GM19455 (cell line): ENCODE results near the gene STARD9.

Experiments
- ATAC-seq: cut with Tn5 transposase; IDR thresholded peaks from one replicate; pipeline ENCODE4 v1.9.1; 2021; ENCODE audit not compliant: unreplicated experiment

Gene STARD9

GRCh38 chr15:42727750-42728381 lies 152.5 kb downstream of the STARD9 start:
- ATAC-seq = no peak

DNA sequence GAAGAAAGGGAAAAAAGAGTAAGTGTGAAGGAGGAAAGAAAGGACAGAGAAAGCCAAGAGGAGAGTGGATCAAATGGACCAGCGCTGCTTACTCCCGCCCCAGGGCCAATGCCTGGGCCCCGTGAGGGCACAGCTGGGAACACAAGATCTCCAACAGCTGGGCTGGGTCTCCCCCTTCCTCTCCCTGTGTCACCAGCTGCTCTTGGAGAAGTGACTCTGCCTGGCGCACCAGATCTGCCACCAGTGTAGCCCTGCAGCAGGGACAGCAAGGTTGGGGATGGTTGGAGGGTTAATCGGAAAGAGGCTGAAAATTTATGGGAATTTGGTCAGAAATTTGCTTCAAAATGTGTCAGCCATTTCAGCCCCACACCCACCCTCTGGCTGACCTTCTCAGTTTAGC lies 153.2 kb downstream of the STARD9 start:
- no peak for ATAC-seq

DNA sequence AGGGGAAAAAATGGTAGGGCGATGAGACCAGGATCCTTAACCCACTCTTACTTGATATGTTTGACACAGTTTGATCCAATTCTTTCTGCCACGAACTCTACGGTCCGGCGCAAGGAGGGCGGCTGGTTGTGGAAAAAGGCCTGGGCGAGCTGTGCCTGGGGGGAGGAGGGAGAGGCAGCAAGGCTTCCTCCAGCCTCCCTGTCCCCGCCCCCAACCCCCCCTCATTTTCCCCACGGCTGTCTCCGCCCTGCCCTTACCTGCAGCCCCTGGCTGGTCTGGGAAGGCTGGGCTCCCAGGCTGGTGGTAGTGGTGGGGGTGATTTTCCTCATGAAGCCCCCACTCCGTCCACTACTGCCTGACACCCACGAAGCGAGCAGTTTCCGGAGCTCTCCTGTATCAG lies 153.6 kb downstream of the STARD9 start:
- no peak for ATAC-seq

DNA sequence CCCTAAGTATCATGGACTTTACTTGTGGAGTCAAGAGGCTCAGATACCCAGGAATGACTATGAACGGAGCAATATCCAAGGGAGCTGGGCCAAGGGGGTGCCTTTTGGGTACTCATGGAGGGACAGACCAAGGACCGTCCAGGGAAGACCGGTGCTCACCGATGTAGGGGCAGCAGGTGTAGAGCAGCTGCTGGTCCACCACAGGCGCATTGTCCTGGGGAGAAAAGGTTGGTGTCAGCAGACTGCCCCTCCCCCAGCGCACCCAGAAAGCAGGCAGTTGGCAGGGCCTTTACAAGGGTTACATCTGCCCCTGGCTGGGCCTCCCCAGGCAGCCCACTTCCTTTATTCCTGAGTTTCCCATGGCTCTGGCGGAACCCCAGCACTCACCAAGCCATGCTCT lies 154.0 kb downstream of the STARD9 start:
- no peak for ATAC-seq

DNA sequence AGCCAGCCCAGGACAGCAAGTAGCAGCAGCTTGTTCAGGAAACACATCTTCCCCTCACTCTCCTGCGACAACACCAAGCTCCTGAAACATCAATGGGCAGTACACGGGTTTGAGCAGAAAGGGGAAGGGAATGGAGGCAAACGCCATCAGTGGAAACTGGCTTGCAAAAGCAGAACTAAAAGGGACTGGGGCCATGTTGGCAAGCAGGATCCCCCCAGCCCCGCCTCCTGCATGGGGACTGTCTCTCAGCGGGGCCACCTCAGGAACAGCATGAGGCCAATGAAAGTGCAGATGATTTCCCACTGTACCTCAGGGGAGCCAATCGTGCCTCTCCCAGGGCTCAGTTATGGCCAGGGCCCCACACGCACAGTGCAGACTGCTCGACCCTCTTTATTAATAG lies 154.7 kb downstream of the STARD9 start:
- no peak for ATAC-seq

DNA sequence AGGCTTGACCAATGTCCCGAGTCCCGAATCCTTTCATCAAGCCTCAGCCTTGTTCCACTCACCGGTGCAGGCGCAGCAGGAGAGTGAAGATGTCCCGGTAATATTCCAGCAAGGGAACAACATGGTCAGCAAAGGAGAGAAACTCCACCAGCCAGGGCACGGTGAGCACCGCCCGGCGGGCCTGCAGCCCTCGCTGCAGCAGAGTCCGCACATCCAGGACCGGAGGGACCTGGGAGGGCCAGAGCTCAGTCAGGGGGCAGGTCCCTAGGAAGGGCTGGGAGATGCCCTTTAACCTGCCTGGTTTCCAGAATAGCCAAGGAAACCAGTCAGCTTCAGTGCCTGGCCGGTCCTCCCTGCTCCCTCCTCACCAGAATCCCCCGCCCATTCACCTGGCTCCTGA lies 155.1 kb downstream of the STARD9 start:
- ATAC-seq = no peak

DNA sequence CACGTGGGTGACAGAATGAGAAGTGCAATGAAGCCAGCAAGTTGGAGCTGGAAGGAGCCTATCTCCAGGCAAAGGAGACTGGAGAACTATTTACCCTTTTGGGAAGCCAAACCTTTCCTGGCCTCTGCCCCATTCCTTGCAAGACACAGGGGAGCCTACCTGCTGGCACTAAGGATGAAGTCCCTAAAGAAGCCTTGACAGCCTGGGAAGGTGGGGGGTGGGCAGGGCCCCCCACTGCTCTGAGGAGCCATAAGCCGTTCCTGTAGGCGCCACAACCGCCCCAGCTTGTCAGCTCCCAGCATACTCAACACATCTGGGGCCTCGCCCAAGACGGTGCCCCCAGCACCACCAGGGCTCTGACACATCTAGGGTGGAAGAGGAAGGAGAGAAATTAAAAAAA lies 156.1 kb downstream of the STARD9 start:
- ATAC-seq = no peak

GRCh38 chr15:42732095-42732827 lies 156.9 kb downstream of the STARD9 start:
- ATAC-seq = no peak

DNA sequence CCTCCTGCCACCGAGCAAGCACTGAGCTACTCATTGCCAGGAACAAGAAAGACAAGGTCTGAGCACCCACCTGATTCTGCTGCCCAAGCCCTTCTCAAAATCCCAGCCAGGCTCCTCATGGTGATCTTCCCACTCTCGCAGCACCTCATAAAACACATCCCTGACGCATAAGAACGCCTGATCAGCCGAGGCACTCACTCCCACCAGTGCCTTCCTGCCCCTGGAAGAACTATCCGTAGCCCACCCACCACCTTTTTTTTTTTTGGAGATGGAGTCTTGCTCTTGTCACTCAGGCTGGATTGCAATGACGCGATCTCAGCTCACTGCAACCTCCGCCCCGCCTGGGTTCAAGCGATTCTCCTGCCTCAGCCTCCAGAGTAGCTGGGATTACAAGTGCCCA lies 157.6 kb downstream of the STARD9 start:
- no peak for ATAC-seq

DNA sequence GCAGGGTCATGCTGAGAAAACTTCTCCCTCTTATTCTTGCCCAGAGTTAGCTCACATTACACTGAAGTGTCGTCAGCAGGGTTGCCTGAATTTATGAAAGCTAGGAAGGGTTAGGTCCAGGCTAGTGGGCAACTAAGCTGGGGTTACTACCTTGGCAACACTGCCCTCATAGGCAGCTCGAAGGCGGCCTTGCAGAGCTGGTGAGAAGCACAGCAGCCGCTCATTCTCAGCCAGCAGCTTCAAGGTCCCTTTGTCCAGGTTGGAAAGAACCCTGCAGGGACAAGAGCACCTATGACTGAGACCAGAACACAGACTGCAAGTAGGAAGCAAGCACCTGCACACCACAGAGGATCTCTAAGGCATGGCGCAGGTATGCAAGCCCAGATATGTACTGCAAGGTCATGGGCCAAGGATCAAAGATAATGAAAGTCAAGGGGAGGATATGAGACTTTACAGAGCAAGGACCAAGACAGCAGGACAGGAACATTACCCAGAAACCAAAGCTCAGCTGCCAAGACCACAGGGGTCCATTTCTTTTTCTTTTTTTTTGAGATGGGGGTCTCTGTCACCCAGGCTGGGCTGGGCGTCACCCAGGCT lies 158.8 kb downstream of the STARD9 start:
- ATAC-seq = no peak

- ATAC-seq = no peak
These were observed 160.2 kb downstream of the STARD9 start for GRCh38 chr15:42735382-42736165.

GRCh38 chr15:42736178-42736792 lies 160.9 kb downstream of the STARD9 start:
- ATAC-seq = peak; percentile 31

DNA sequence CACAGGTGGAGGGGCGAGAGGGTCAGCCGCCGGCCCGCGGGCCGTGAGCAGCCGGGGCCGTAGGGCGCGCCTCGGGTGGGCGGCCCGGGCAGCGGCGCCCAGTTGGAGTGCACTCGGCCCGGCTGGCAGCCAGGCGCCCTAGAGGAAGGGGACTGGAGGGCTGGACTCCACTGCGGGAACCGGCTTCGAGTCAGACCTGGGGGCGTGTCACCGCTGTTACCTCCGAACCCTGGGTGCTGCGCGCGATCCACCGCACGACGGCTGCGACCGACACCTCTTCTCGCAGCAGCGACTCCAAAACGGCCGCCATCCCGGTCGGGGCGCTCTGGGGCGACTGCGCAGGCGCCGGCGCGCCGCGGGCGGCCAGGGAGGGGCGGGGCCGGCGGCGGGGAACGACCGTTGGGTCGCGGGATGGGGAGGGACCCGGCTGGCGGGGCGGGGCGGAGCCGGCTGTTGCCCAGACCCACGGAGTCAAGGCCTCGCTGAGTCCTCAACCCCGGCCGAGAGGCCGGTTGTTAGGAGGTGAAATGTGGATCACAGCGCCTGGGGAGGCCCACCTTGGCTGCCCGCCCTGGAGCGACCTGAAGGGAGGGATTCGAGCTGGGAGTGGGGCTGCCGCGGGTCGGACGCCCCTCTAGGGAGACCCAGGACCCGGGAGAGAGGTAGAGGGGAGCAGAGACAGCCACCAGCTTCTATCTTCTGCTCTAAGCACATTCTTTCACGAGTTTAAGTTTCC lies 161.6 kb downstream of the STARD9 start, which contains the start of gene CDAN1:
CDAN1 (minus strand) TSS at position 336 of the 736 bp plus-strand sequence; CDS start at position 310, 26 bp downstream.
- ATAC-seq = peak; percentile 88

DNA sequence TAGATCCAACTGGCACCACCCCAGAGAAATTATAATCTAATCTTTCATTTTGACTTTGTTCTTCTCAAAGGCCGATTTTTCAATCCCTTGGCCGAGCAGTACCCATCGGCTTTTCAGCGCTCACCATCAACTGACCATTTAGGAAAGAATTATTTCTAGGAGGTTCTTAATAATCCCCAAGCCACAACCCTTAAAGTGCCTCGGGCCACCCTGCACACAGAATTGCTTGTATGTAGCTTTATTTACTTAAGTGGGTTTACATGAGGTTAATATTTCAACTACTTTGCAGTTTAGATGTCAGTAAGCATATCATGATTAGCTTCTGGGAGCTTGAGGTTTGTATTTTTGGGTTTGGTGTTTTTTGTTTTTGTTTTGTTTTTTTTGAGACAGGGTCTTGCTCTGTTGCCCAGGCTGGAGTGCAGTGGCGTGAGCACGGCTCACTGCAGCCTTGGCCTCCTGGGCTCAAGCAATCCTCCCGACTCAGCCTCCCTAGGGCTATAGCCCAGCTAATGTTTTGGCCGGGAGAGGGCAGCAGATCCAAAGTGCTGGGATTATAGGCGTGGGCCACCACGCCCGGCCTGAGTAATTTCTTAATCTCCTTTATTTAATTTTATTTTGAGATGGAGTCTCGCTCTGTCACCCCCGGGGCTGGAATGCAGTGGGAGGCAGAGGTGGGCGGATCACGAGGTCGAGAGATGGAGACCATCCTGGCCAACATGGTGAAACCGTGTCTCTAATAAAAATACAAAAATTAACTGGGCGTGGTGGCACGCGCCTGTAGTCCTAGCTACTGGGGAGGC lies 162.3 kb downstream of the STARD9 start:
- ATAC-seq = no peak

GRCh38 chr15:42741710-42742109 lies 166.3 kb downstream of the STARD9 start:
- no peak for ATAC-seq

GRCh38 chr15:42742149-42742548 lies 166.7 kb downstream of the STARD9 start:
- no peak for ATAC-seq

DNA sequence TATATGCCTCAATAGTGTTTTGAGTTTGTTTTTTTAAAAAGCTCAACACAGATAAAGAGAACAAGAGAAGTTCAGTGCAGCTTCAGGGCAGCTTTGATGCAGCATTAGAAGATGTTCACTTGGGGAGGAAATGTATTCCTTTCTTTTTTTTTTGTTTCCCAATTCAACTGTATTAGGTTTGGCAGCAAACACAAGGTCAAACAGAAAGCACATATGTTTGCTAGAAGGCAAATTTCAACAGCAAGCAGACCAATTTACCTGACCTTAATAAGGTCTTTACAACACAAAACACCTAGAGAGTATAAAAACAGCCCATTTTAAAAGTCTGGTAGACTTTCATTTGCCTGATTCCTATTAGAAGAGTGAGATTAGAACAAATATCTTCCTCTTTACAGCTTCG lies 168.8 kb downstream of the STARD9 start:
- no peak for ATAC-seq

DNA sequence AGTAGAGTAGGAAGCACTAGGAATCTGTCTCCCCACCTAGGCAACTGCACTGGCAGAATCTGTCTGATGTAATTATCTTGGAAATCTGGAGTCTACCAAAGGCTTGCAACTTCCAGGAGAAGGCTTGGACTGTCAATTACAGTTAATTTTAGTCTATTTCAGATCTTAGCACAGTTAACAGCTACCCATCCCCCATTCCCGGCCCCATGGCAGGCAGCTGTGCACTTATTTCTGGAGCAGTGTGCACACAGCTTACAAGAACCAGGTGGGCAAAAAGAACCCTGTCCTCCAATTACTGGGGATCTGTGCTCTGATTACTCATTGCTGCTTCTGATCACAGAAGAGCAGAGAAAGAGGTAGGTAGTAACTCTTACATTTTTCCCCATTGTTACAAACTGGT lies 173.9 kb downstream of the STARD9 start:
- ATAC-seq = no peak

- ATAC-seq = no peak
These were observed 174.9 kb downstream of the STARD9 start for GRCh38 chr15:42750306-42750705.

DNA sequence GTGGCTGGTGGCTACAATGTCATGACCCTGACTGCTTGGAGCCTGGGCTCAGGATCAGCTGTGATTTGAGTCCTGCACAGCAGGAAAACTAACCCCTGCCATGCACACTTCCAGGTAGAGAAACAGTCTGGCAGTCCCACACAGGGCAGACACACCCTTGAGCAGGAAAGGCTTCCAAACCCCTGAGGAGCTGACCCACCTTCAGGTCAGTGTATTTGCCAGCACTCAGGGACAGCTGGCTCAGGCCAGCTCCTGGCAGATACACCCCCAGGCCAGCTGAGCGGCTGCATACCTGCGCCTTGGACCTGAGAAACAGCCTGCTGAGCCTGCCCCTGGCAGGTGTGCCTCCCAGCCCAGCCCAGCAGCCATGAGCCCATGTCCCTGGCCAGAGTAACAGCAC lies 183.7 kb downstream of the STARD9 start:
- ATAC-seq = no peak
